Lung microvascular endothelial cell (primary cell): ENCODE measurements around the gene GNA14. TPM values are rescaled to one million over a fixed set of nuclear protein-coding genes. Genes with fewer than 3 reads are reported as not detected.
"Not testable (repeated sequence)": the region's sequence is repeated elsewhere in the genome, so short reads cannot be mapped to it uniquely, and the experiment has no call there.

ENCODE experiments used
- DNase-seq, 2 donors: peaks; one replicate each; pipeline versions ENCODE4 v3.0.0 to v3.0.0-alpha.2; 2010; ENCODE audit warnings: low read depth in 2 of 2
- total RNA-seq: library from RNA; depleted of rRNA; stranded (reverse); fragments of >200 nt; gene quantifications from 2 replicates; pipeline ENCODE4 v1.2.1, GENCODE V29; 2014

GNA14 gene
- total RNA-seq, 1 donor from 2014 or later, result 70.2 TPM

- DNase-seq, result peak; percentile 83 to 84
These were observed 227.5 kb downstream of the GNA14 start for GRCh38 chr9:77420641-77421040.

GRCh38 chr9:77418226-77418625, 229.9 kb downstream of the GNA14 start:
- DNase-seq, result no peak

- peak; percentile 47 to 75 for DNase-seq
These were observed 230.6 kb downstream of the GNA14 start for GRCh38 chr9:77417566-77417965.

GRCh38 chr9:77408521-77408920, 239.6 kb downstream of the GNA14 start:
- DNase-seq, result not testable (repeated sequence)

- DNase-seq, result no peak
These were observed 244.9 kb downstream of the GNA14 start for GRCh38 chr9:77403239-77403638.

GRCh38 chr9:77402286-77402685, 245.8 kb downstream of the GNA14 start:
- no peak for DNase-seq

GRCh38 chr9:77399964-77400363, 248.2 kb downstream of the GNA14 start:
- no peak for DNase-seq

GRCh38 chr9:77398581-77398980, 249.5 kb downstream of the GNA14 start:
- peak; percentile 27 to 31 for DNase-seq

GRCh38 chr9:77392328-77392727, 255.8 kb downstream of the GNA14 start:
- DNase-seq, result no peak

GRCh38 chr9:77391834-77392233, 256.3 kb downstream of the GNA14 start:
- DNase-seq, result no peak

GRCh38 chr9:77386187-77386586, 261.9 kb downstream of the GNA14 start:
- no peak for DNase-seq

- DNase-seq, result peak in 1 of 2 donors; percentile 12
These were observed 263.7 kb downstream of the GNA14 start for GRCh38 chr9:77384406-77384805.

- DNase-seq, result no peak
These were observed 272.1 kb downstream of the GNA14 start for GRCh38 chr9:77375956-77376532.

- DNase-seq, result peak in 1 of 2 donors; percentile 12
These were observed 273.9 kb downstream of the GNA14 start for GRCh38 chr9:77374266-77374665.
